Trophoblast cell (in vitro differentiated cells and primary cell): Measurements from ENCODE around the gene PHKA1.
A peak's percentile ranks its signal among the peaks of the same experiment; 100 is the strongest.

Source experiments
- DNase-seq, 2 donors: peaks; one replicate each; pipeline ENCODE4 v3.0.0-alpha.2; 2016
- H2AFZ ChIP-seq: 2 replicates; pipeline ENCODE4 v1.6.1; 2013; ENCODE audit warnings: low read length, moderate library complexity, mild to moderate bottlenecking; ENCODE audit not compliant: insufficient read depth, poor library complexity
- H2AK5ac ChIP-seq: 2 replicates; pipeline ENCODE4 v1.6.1; 2013; ENCODE audit warnings: mild to moderate bottlenecking, low read length
- H2BK120ac ChIP-seq: 2 replicates; pipeline ENCODE4 v1.6.1; 2013; ENCODE audit warnings: low read length, mild to moderate bottlenecking, moderate library complexity; ENCODE audit not compliant: insufficient read depth, poor library complexity
- H2BK12ac ChIP-seq: 2 replicates; pipeline ENCODE4 v1.6.1; 2013; ENCODE audit warnings: mild to moderate bottlenecking, low read length, moderate library complexity
- H2BK5ac ChIP-seq: 2 replicates; pipeline ENCODE4 v1.6.1; 2013; ENCODE audit warnings: low read length, low read depth, moderate library complexity, mild to moderate bottlenecking; ENCODE audit not compliant: poor library complexity
- H3K14ac ChIP-seq: 2 replicates; pipeline ENCODE4 v1.6.1; 2013; ENCODE audit warnings: mild to moderate bottlenecking, low read length
- H3K18ac ChIP-seq: 2 replicates; pipeline ENCODE4 v1.6.1; 2013; ENCODE audit warnings: mild to moderate bottlenecking, low read length
- H3K23ac ChIP-seq: 2 replicates; pipeline ENCODE4 v1.6.1; 2013; ENCODE audit warnings: low read length
- H3K27ac ChIP-seq: 2 replicates; pipeline ENCODE4 v1.5.1; 2013; ENCODE audit warnings: low read depth, mild to moderate bottlenecking, inconsistent platforms, low read length, moderate library complexity
- H3K27me3 ChIP-seq: 2 replicates; pipeline ENCODE4 v1.6.1; 2013; ENCODE audit warnings: inconsistent platforms, mild to moderate bottlenecking, low read length, moderate library complexity; ENCODE audit not compliant: insufficient read depth
- H3K36me3 ChIP-seq, 2 experiments: 1 replicate in 1 of 2; 2 replicates in 1 of 2; pipeline ENCODE4 v1.6.1; 2013; ENCODE audit warnings: low read length in 2 of 2, mild to moderate bottlenecking in 2 of 2, moderate library complexity in 1 of 2; ENCODE audit not compliant: insufficient read depth in 2 of 2, control insufficient read depth in 1 of 2
- H3K4ac ChIP-seq: 2 replicates; pipeline ENCODE4 v1.6.1; 2013; ENCODE audit warnings: low read depth, mild to moderate bottlenecking, low read length, moderate library complexity
- H3K4me1 ChIP-seq, 2 experiments: 1 replicate in 1 of 2; 2 replicates in 1 of 2; pipeline ENCODE4 v1.6.1; 2013; ENCODE audit warnings: low read length in 2 of 2, mild to moderate bottlenecking in 2 of 2, moderate library complexity in 1 of 2; ENCODE audit not compliant: insufficient read depth in 2 of 2, control insufficient read depth in 1 of 2
- H3K4me2 ChIP-seq: 2 replicates; pipeline ENCODE4 v1.6.1; 2013; ENCODE audit warnings: inconsistent platforms, mild to moderate bottlenecking, low read length, moderate library complexity
- H3K4me3 ChIP-seq: 2 replicates; pipeline ENCODE4 v1.5.1; 2013; ENCODE audit warnings: mild to moderate bottlenecking, low read depth, low read length, inconsistent platforms
- H3K79me1 ChIP-seq: one replicate; pipeline ENCODE4 v1.6.1; 2013; ENCODE audit warnings: low read length
- H3K79me2 ChIP-seq: 2 replicates; pipeline ENCODE4 v1.6.1; 2013; ENCODE audit warnings: low read length, mild to moderate bottlenecking; ENCODE audit not compliant: control insufficient read depth, insufficient read depth, poor library complexity
- H3K9ac ChIP-seq: 2 replicates; pipeline ENCODE4 v1.6.1; 2013; ENCODE audit warnings: mild to moderate bottlenecking, low read length
- H3K9me3 ChIP-seq: 2 replicates; pipeline ENCODE4 v1.6.1; 2013; ENCODE audit warnings: low read depth, mild to moderate bottlenecking, control low read depth, inconsistent platforms, low read length; ENCODE audit not compliant: insufficient read depth
- H4K12ac ChIP-seq: 2 replicates; pipeline ENCODE4 v1.6.1; 2013; ENCODE audit warnings: low read depth, mild to moderate bottlenecking, low read length, moderate library complexity
- H4K8ac ChIP-seq: 2 replicates; pipeline ENCODE4 v1.6.1; 2013; ENCODE audit warnings: low read depth, mild to moderate bottlenecking, low read length, moderate library complexity
- H4K91ac ChIP-seq: one replicate; pipeline ENCODE4 v1.6.1; 2013; ENCODE audit warnings: low read depth, mild to moderate bottlenecking, low read length, moderate library complexity
- WGBS: extraction: QIAGEN DNeasy Blood & Tissue Kit; methylation state at CpG from one replicate; pipeline ENCODE4 v1.1.7; 2013; ENCODE audit warnings: missing lambda C conversion rate; ENCODE audit not compliant: insufficient read length, insufficient coverage; ENCODE audit errors: extremely low coverage; 5-methylcytosine and 5-hydroxymethylcytosine counted together

Gene PHKA1

GRCh38 chrX:72641611-72642010, 72.5 kb downstream of the PHKA1 start:
- Histone ChIP-seq H3K4ac (no peak overlapping the region), H3K36me3 (no peaks in the 10 kb centered on the region), H3K4me1 (no peaks in the 10 kb centered on the region), H4K8ac (no peak overlapping the region), H2AFZ (no peak overlapping the region), H4K12ac (no peak overlapping the region), H3K79me1 (no peaks in the 10 kb centered on the region), H3K18ac (no peak overlapping the region), H3K23ac (no peak overlapping the region), H3K27me3 (no peaks in the 10 kb centered on the region), H3K4me2 (no peak overlapping the region), H3K27ac (no peak overlapping the region), H4K91ac (no peak overlapping the region), H3K14ac (no peak overlapping the region), H2AK5ac (no peak overlapping the region), H3K9ac (no peak overlapping the region), H2BK12ac (no peak overlapping the region), H3K4me3 (no peak overlapping the region), H3K79me2 (no peaks in the 10 kb centered on the region), H3K9me3 (no peaks in the 10 kb centered on the region), H2BK5ac (no peak overlapping the region), H2BK120ac (no peak overlapping the region)
- no CpG with 5 or more reads among the region's 4 CpGs for WGBS
- peak in 1 of 2 donors; percentile 79 for DNase-seq

GRCh38 chrX:72635930-72636329, 78.2 kb downstream of the PHKA1 start:
- H2AFZ ChIP-seq, result no peak overlapping the region
- H3K4ac ChIP-seq, result no peak overlapping the region
- no peak overlapping the region for H2AK5ac ChIP-seq
- H3K18ac ChIP-seq, result no peak overlapping the region
- H3K9me3 ChIP-seq, result no peaks in the 10 kb centered on the region
- no peak overlapping the region for H4K12ac ChIP-seq
- H3K4me1 ChIP-seq, result no peaks in the 10 kb centered on the region
- no peaks in the 10 kb centered on the region for H3K79me2 ChIP-seq
- H4K91ac ChIP-seq, result no peak overlapping the region
- H2BK120ac ChIP-seq, result no peak overlapping the region
- H2BK5ac ChIP-seq, result no peak overlapping the region
- DNase-seq, result no peak
- no peak overlapping the region for H4K8ac ChIP-seq
- H3K9ac ChIP-seq, result no peak overlapping the region
- H3K23ac ChIP-seq, result no peak overlapping the region
- no peak overlapping the region for H3K14ac ChIP-seq
- H3K4me3 ChIP-seq, result no peak overlapping the region
- H2BK12ac ChIP-seq, result no peak overlapping the region
- peaks cover 0 to 2% of the 10 kb centered on the region in 2 experiments for H3K36me3 ChIP-seq
- no peaks in the 10 kb centered on the region for H3K27me3 ChIP-seq
- H3K27ac ChIP-seq, result no peak overlapping the region
- no CpG with 5 or more reads among the region's 1 CpG for WGBS
- no peak overlapping the region for H3K4me2 ChIP-seq
- no peaks in the 10 kb centered on the region for H3K79me1 ChIP-seq

- no peak overlapping the region for H3K9ac ChIP-seq
- H3K27ac ChIP-seq, result no peak overlapping the region
- peaks cover 0 to 2% of the 10 kb centered on the region in 2 experiments for H3K36me3 ChIP-seq
- no peak overlapping the region for H3K18ac ChIP-seq
- no peak overlapping the region for H4K8ac ChIP-seq
- H3K14ac ChIP-seq, result no peak overlapping the region
- no peaks in the 10 kb centered on the region for H3K4me1 ChIP-seq
- no CpG with 5 or more reads among the region's 3 CpGs for WGBS
- no peak overlapping the region for H4K12ac ChIP-seq
- no peaks in the 10 kb centered on the region for H3K9me3 ChIP-seq
- DNase-seq, result no peak
- no peak overlapping the region for H2AFZ ChIP-seq
- no peak overlapping the region for H3K4me2 ChIP-seq
- no peaks in the 10 kb centered on the region for H3K79me1 ChIP-seq
- H3K27me3 ChIP-seq, result no peaks in the 10 kb centered on the region
- H2BK5ac ChIP-seq, result no peak overlapping the region
- no peaks in the 10 kb centered on the region for H3K79me2 ChIP-seq
- no peak overlapping the region for H3K4me3 ChIP-seq
- H3K4ac ChIP-seq, result no peak overlapping the region
- no peak overlapping the region for H3K23ac ChIP-seq
- H2BK12ac ChIP-seq, result no peak overlapping the region
- no peak overlapping the region for H2BK120ac ChIP-seq
- H2AK5ac ChIP-seq, result no peak overlapping the region
- H4K91ac ChIP-seq, result no peak overlapping the region
These were observed 79.8 kb downstream of the PHKA1 start for GRCh38 chrX:72634331-72634730.

- no peak overlapping the region for H2AK5ac ChIP-seq
- no peak overlapping the region for H3K4me3 ChIP-seq
- H3K14ac ChIP-seq, result no peak overlapping the region
- H3K79me1 ChIP-seq, result no peaks in the 10 kb centered on the region
- no peak overlapping the region for H3K4ac ChIP-seq
- H3K9me3 ChIP-seq, result no peaks in the 10 kb centered on the region
- no peaks in the 10 kb centered on the region for H3K27me3 ChIP-seq
- H4K91ac ChIP-seq, result no peak overlapping the region
- no peaks in the 10 kb centered on the region for H3K4me1 ChIP-seq
- H3K18ac ChIP-seq, result no peak overlapping the region
- H2BK12ac ChIP-seq, result no peak overlapping the region
- no peak for DNase-seq
- no peak overlapping the region for H2BK120ac ChIP-seq
- no peak overlapping the region for H3K23ac ChIP-seq
- H3K36me3 ChIP-seq, result peaks cover 0 to 2% of the 10 kb centered on the region in 2 experiments
- H3K79me2 ChIP-seq, result no peaks in the 10 kb centered on the region
- H2AFZ ChIP-seq, result no peak overlapping the region
- H2BK5ac ChIP-seq, result no peak overlapping the region
- no peak overlapping the region for H3K4me2 ChIP-seq
- WGBS, result 50% methylated on average over 1 of the region's 1 CpG
- H3K27ac ChIP-seq, result no peak overlapping the region
- no peak overlapping the region for H4K12ac ChIP-seq
- no peak overlapping the region for H3K9ac ChIP-seq
- no peak overlapping the region for H4K8ac ChIP-seq
These were observed 83.9 kb downstream of the PHKA1 start for GRCh38 chrX:72630185-72630584.
